Stimulated activated CD8-positive, alpha-beta memory T cell treated with anti-CD3 and anti-CD28 coated beads, Interleukin-7, amount 100 ng/mL, for 1 hour (primary cell): ENCODE results near the gene SEC63.
"Not testable (repeated sequence)": the region's sequence is repeated elsewhere in the genome, so short reads cannot be mapped to it uniquely, and the experiment has no call there.

Experiments
- DNase-seq, 2 donors: peaks; one replicate each; pipeline ENCODE4 v3.0.0-alpha.2; 2020; ENCODE audit warnings: low read depth in 2 of 2

The SEC63 gene

DNA sequence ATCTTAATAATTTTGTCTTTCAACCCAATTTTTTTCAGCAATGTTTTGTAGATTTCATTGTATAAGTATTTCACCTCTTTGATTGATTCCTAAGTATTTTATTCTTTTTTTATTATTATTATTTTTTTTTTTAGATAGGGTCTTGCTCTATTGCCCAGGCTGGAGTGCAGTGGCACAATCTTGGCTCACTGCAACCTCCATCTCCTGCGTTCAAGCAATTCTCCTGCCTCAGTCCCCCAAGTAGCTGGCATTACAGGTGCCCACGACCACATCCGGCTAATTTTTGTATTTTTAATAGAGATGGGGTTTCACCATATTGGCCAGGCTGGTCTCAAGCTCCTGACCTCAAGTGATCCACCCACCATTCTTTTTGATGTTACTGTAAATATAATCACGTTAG lies 97.0 kb downstream of the SEC63 start:
- DNase-seq = not testable (repeated sequence)

DNA sequence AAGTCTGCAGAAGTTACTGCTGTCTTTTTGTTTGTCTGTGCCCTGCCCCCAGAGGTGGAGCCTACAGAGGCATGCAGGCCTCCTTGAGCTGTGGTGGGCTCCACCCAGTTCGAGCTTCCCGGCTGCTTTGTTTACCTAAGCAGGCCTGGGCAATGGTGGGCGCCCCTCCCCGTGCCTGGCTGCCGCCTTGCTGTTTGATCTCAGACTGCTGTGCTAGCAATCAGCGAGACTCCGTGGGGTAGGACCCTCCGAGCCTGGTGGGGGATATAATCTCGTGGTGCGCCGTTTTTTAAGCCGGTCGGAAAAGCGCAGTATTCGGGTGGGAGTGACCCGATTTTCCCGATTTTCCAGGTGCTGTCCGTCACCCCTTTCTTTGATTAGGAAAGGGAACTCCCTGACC lies 97.9 kb downstream of the SEC63 start:
- not testable (repeated sequence) for DNase-seq

GRCh38 chr6:107853230-107853629 lies 104.8 kb downstream of the SEC63 start:
- DNase-seq = no peak

- DNase-seq = no peak
These were observed 108.7 kb downstream of the SEC63 start for GRCh38 chr6:107849325-107849724.

DNA sequence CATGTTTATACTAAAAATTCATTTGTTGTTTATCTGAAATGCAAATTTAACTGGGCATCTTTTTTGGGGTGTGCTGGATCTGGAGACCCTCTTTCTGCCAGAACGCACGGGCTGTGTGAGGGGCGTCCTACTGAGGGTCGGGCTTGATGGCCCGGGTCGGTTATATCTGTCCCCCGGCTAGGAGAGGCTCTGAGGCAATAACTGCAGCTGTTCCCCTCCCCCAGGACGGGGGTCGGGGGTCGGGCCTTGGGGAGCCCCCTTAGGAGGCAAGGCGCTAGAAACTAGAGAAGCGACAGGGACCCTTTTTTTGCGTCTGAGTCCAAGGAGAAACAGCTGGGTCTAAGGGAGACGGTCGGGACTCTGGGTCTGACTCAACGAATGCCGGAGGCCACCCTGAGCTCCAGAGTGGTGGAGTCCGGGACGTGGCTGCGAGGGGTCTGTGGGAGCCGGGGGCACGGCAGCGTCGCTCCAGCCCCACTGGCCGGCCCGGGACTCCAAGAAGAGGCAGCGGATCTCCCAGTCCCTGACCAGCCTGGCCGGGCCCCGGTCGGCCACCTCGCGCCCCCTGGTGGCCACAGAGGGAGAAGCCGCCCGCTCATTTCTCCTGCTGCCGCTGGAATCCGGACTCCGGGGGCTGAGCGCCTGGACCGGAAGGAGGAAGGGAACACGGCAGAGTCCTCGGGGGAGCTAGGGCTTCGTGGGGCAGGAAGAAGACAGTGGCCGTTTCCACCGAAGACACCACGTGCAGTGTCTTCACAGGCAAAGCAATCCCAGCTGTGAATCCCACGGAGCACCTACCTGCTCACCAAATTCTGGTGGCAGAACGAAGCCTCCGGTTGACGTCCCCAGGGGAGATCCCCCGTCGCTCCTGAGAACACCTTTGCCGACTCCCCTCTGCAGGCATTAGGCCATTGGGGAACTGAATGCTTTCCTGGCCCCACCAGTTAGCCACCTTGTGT lies 109.9 kb downstream of the SEC63 start:
- DNase-seq = peak; percentile 59 to 75

DNA sequence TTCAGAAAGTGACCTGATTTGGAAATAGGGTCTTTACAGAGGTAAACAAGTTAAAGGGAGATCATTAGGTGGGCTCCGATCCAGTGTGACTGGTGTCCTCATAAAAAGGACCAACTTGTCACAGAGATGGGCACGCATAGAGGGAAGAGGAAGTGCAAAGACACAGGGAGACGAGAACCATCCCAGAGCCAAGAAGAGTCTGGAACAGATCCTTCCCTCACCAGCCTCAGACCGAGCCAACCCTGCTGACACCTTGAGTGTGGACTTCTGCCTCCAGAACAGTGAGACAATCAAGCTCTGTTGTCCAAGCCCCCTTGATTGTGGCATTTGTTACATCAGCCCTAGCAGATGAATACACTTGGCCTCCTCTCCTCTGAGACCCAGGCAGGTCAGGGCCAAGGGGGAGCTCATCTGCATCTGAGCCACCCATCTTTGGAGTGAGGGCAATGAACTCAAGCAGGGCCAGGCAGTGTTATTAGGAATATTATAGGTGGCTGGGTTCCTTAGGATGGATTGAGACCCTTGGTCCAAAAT lies 111.7 kb downstream of the SEC63 start:
- no peak for DNase-seq

- no peak for DNase-seq
These were observed 112.2 kb downstream of the SEC63 start for GRCh38 chr6:107845777-107846176.

DNA sequence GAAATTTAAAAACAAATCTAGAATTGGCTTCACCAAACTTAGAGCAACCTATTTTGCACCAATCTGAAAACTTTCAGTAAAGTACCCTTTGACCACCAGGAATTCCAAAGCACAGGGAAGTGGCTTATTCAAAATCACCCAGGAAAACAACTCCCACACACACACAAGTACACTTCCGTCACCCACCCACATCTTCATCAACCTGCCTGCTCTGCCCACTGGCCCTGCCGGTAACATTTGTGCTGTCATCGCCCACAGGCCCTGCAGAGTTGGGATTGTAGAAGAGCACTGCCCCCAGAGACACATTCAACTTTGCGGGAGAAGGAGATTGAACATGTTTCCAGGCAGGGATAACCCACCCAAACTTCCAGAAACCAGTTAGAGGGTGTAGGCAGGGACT lies 114.6 kb downstream of the SEC63 start:
- no peak for DNase-seq

DNA sequence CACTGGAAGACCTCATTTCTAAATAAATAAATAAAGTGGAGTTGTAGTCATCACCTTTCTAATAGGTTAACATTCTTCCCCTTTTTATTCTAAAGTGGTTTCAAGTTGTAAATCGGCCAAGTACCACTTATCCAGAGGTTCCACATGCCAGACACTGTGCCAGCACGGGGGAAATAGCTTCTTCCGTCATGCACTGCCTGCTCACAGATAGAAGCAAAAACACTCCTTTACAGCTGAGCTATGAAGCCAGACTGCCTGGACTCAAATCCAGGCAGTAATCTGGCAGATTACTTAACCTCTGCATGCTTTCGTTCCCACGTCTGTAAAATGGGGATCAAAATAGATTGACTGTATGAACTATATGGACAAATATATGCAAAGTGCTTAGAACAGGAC lies 116.7 kb downstream of the SEC63 start:
- DNase-seq = no peak

GRCh38 chr6:107840636-107841274 lies 117.3 kb downstream of the SEC63 start:
- no peak for DNase-seq

GRCh38 chr6:107833136-107833535 lies 124.9 kb downstream of the SEC63 start:
- no peak for DNase-seq

DNA sequence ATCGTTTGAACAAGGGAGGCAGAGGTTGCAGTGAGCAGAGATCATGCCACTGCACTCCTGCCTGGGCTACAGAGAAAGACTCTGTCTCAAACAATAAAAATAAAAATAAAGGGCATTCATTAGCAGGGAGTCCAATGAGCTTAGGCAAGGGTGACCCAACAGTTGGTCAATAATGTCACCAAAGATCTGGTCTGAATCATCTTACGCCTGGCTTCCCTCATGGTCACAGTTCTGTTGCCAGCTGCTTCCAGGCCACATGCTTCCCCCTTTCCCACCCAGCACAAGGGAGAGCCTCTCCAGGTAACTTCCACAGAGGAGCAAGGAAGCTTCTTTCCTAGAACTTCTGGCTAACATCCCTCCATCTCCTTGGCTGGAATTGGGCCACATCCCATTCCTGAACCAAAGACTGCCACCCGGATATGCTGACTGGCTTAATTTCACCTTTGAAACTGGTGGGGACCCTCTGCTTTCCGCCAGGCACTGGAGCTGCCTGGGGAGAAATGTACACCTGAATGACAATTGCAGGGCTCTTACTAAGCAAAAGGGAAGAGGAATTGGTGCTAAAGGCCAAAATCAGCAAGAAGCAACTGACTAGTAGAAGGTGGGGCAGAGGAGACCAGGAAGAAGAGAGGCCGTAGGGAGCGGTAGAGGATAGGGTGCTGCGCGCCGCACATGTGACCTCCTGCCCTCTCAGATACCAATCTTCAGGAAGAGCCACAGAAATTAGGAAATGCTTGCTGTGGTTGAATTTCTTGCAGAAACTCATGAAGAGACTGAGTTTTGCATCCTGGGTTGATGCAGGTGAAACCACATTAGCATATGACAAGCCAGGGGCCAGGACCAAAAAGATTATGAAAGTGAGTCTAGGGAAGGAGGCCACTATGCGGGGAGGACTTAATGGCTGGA lies 125.6 kb downstream of the SEC63 start:
- no peak for DNase-seq

GRCh38 chr6:107830060-107830459 lies 127.9 kb downstream of the SEC63 start:
- DNase-seq = no peak

GRCh38 chr6:107827541-107827940 lies 130.5 kb downstream of the SEC63 start:
- no peak for DNase-seq

DNA sequence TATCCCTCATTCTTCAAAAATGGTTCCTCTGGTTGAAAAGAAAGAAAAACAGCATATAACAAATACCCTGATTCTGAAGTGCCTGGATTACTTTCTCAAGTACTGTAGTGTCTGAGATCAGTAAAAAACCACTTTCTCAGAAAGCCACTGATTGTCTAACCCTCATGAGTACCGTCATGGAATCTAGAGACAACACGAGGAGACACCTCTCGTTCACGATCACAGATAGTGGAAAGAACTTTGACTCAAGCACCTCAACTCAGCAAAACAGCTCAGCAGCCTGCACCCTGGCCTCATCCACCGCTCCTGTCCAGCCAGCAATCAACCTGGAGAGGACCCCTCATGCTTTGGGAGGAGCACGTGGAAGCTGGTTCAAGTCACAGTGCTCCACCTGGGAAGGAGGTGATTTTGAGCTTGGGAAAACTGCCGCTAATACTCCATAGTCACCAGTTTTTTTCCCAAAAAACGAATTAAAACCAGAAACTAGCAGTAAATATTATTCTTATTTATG lies 134.9 kb downstream of the SEC63 start:
- peak in 1 of 2 donors; percentile 33 for DNase-seq

- no peak for DNase-seq
These were observed 135.6 kb downstream of the SEC63 start for GRCh38 chr6:107822176-107823046.

GRCh38 chr6:107821591-107821990 lies 136.4 kb downstream of the SEC63 start:
- DNase-seq = no peak

- no peak for DNase-seq
These were observed 137.4 kb downstream of the SEC63 start for GRCh38 chr6:107820338-107821261.

- no peak for DNase-seq
These were observed 138.1 kb downstream of the SEC63 start for GRCh38 chr6:107819964-107820337.
